Measurements from ENCODE around the gene AP2A2.

The AP2A2 gene

GRCh38 chr11:1042626-1043562 lies 117.2 kb downstream of the AP2A2 start:
- DNase-seq (ENCODE audit: low read depth): no peak

GRCh38 chr11:1043563-1044096 lies 118.0 kb downstream of the AP2A2 start:
- DNase-seq (ENCODE audit: low read depth): no peak

GRCh38 chr11:1044160-1044559 lies 118.5 kb downstream of the AP2A2 start:
- no peak for DNase-seq (ENCODE audit: low read depth)

GRCh38 chr11:1047595-1048156 lies 122.0 kb downstream of the AP2A2 start:
- DNase-seq (ENCODE audit: low read depth): no peak

- DNase-seq (ENCODE audit: low read depth): no peak
Measured at GRCh38 chr11:1048375-1049070, 122.9 kb downstream of the AP2A2 start.

- DNase-seq (ENCODE audit: low read depth): no peak
Measured at GRCh38 chr11:1049071-1049405, 123.4 kb downstream of the AP2A2 start.

- DNase-seq (ENCODE audit: low read depth): no peak
Measured at GRCh38 chr11:1049431-1049891, 123.8 kb downstream of the AP2A2 start.

- no peak for DNase-seq (ENCODE audit: low read depth)
Measured at GRCh38 chr11:1049911-1050580, 124.4 kb downstream of the AP2A2 start.

GRCh38 chr11:1050581-1051355 lies 125.1 kb downstream of the AP2A2 start:
- DNase-seq (ENCODE audit: low read depth): peak; percentile 47

GRCh38 chr11:1051356-1052132 lies 125.9 kb downstream of the AP2A2 start:
- DNase-seq (ENCODE audit: low read depth): no peak

GRCh38 chr11:1052133-1053011 lies 126.7 kb downstream of the AP2A2 start:
- DNase-seq (ENCODE audit: low read depth): no peak

- DNase-seq (ENCODE audit: low read depth): no peak
Measured at GRCh38 chr11:1053121-1053901, 127.6 kb downstream of the AP2A2 start.

GRCh38 chr11:1054143-1055108 lies 128.8 kb downstream of the AP2A2 start:
- DNase-seq (ENCODE audit: low read depth): no peak

- DNase-seq (ENCODE audit: low read depth): no peak
Measured at GRCh38 chr11:1055109-1055703, 129.5 kb downstream of the AP2A2 start.

GRCh38 chr11:1055990-1056771 lies 130.5 kb downstream of the AP2A2 start:
- DNase-seq (ENCODE audit: low read depth): no peak

GRCh38 chr11:1057806-1058205 lies 132.1 kb downstream of the AP2A2 start:
- DNase-seq (ENCODE audit: low read depth): no peak
